ENCODE data around the gene TXLNA.

DNA sequence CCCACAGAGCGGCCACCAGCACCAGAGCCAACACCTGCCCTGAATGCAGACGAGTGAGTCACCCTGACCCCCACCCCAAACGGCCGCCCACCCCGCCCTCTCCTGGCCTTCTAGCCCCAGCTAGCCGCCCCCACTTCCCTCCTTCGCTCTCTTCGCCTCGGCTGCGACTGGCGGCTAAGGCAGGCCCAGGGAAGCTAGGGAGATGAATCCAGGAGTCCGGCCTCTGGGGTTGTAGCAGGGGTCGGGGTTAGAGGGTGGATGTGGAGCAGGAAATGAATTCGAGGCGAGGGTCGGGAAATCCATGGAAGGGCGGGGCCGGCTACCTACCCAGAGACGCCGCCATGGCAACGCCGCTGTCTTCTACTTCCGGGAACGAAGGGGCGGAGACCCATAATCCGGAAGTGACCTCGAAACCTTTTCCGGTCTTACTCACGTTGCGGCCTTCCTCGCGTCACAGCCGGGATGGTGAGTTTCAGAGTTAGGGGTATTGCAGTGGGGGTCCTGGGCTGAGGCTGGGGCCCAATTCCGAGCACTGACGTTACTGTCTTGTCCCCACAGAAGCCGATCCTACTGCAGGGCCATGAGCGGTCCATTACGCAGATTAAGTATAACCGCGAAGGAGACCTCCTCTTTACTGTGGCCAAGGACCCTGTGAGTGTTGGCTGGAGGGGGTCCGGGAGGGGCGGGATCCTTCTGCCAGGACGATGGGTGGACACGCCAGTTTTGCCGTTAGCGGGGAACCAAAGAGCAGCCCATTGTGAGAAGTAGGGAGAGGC, 42.7 kb downstream of the TXLNA start, which contains the start of the genes EIF3I and TMEM234:
- TF ChIP-seq, protein P1, sequence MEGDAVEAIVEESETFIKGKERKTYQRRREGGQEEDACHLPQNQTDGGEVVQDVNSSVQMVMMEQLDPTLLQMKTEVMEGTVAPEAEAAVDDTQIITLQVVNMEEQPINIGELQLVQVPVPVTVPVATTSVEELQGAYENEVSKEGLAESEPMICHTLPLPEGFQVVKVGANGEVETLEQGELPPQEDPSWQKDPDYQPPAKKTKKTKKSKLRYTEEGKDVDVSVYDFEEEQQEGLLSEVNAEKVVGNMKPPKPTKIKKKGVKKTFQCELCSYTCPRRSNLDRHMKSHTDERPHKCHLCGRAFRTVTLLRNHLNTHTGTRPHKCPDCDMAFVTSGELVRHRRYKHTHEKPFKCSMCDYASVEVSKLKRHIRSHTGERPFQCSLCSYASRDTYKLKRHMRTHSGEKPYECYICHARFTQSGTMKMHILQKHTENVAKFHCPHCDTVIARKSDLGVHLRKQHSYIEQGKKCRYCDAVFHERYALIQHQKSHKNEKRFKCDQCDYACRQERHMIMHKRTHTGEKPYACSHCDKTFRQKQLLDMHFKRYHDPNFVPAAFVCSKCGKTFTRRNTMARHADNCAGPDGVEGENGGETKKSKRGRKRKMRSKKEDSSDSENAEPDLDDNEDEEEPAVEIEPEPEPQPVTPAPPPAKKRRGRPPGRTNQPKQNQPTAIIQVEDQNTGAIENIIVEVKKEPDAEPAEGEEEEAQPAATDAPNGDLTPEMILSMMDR (conservative IDR thresholded peaks at IDR 0.05), result no peak
- TF ChIP-seq ZFX (IDR thresholded peaks at IDR 0.05), result peak; percentile 80; the same call in 1 of the 2 replicates

Measured in C4-2B (cell line).